ENCODE data around the gene SEL1L2.

DNA sequence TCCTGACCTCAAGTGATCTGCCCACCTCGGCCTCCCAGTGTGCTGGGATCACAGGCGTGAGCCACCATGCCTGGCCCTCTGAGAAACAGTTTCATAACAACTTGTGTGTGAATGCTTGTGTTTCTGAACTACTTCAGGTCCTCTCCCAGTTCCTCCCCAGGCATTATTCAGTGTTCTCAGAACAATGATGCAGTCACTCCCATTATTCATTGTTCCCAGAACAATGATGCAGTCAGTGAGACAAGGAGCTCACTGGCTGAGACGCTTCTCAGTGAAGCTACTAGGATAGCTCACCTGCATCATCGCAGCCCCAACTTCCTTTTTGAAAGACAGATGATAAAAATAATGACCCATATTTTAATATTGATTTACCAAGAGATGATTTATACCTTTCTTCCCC lies 134.1 kb downstream of the SEL1L2 start:
- TF ChIP-seq, protein P1, sequence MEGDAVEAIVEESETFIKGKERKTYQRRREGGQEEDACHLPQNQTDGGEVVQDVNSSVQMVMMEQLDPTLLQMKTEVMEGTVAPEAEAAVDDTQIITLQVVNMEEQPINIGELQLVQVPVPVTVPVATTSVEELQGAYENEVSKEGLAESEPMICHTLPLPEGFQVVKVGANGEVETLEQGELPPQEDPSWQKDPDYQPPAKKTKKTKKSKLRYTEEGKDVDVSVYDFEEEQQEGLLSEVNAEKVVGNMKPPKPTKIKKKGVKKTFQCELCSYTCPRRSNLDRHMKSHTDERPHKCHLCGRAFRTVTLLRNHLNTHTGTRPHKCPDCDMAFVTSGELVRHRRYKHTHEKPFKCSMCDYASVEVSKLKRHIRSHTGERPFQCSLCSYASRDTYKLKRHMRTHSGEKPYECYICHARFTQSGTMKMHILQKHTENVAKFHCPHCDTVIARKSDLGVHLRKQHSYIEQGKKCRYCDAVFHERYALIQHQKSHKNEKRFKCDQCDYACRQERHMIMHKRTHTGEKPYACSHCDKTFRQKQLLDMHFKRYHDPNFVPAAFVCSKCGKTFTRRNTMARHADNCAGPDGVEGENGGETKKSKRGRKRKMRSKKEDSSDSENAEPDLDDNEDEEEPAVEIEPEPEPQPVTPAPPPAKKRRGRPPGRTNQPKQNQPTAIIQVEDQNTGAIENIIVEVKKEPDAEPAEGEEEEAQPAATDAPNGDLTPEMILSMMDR (IDR thresholded peaks at IDR 0.05), result no peak
- TF ChIP-seq POLR2AphosphoS5 (IDR thresholded peaks at IDR 0.05; ENCODE audit: insufficient read depth in 1 of 2, low read depth in 1 of 2) (no peak), POLR2A (IDR thresholded peaks at IDR 0.05) (no peak)

All from vagina (tissue), 2 donors.